Mesothelial cell of epicardium (in vitro differentiated cells): ENCODE measurements around the gene TRPM3. TPM values are rescaled to one million over a fixed set of nuclear protein-coding genes. Genes with fewer than 3 reads are reported as not detected.

ENCODE experiments used
- DNase-seq, 2 experiments: peaks; one replicate each; pipeline ENCODE4 v3.0.0; 2021; ENCODE audit warnings: low spot score in 2 of 2; ENCODE audit not compliant: unreplicated experiment in 2 of 2
- H3K27ac Mint-ChIP-seq: 2 replicates; pipeline ENCODE4 v1.8.0; 2021; ENCODE audit warnings: mixed read lengths
- H3K27me3 Mint-ChIP-seq: 2 replicates; pipeline ENCODE4 v1.8.0; 2021; ENCODE audit warnings: low read depth, mixed read lengths
- H3K36me3 Mint-ChIP-seq: 2 replicates; pipeline ENCODE4 v1.8.0; 2021; ENCODE audit warnings: mixed read lengths
- H3K4me1 Mint-ChIP-seq: 2 replicates; pipeline ENCODE4 v1.8.0; 2021; ENCODE audit warnings: mixed read lengths
- H3K4me3 Mint-ChIP-seq: 2 replicates; pipeline ENCODE4 v1.8.0; 2021; ENCODE audit warnings: mild to moderate bottlenecking, moderate library complexity, mixed read lengths
- H3K9me3 Mint-ChIP-seq: 2 replicates; pipeline ENCODE4 v1.8.0; 2021; ENCODE audit warnings: mixed read lengths
- CTCF ChIP-seq: fragments of 200-600 bp; sonication (generic); IDR thresholded peaks from one replicate; pipeline ENCODE4 v1.5.0; 2021; ENCODE audit warnings: antibody characterized with exemption; ENCODE audit not compliant: unreplicated experiment
- total RNA-seq: library from RNA; stranded (reverse); gene quantifications from 3 replicates; pipeline ENCODE4 v1.2.1, GENCODE V29; 2021

The TRPM3 gene
- total RNA-seq, 1 donor from 2014 or later, result 1.6 TPM

DNA sequence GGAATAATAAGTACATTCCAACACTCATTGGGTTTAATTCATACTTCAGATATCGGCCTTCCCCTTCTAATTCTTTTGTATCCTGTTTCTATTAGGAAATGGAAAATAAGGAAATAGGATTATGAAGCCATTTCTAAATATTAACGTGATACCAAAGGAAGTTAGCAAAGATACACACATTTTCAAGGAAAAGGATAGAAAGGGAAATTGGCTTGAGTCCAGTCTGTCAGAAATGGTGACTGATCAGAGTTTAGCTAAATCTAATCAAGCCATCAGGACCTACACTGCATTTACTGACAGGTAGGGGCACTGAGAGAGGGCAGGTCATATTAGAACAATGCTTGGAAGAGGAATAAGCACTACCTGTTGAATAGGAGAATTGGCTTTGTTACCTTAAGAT lies 3.1 kb downstream of the TRPM3 start:
- Mint-ChIP-seq H3K36me3 (no peaks in the 10 kb centered on the region), H3K27me3 (peaks cover 34% of the 10 kb centered on the region), H3K4me3 (no peak overlapping the region), H3K9me3 (no peaks in the 10 kb centered on the region), H3K27ac (no peak overlapping the region), H3K4me1 (peaks cover 20% of the 10 kb centered on the region)
- TF ChIP-seq CTCF, result no peak
- DNase-seq, result no peak

GRCh38 chr9:71115448-71115975 lies 5.9 kb downstream of the TRPM3 start:
- Mint-ChIP-seq H3K4me1 (peaks cover 3% of the 10 kb centered on the region), H3K27me3 (peaks cover 17% of the 10 kb centered on the region), H3K27ac (no peak overlapping the region), H3K36me3 (no peaks in the 10 kb centered on the region), H3K9me3 (no peaks in the 10 kb centered on the region), H3K4me3 (no peak overlapping the region)
- no peak for TF ChIP-seq CTCF
- no peak for DNase-seq

DNA sequence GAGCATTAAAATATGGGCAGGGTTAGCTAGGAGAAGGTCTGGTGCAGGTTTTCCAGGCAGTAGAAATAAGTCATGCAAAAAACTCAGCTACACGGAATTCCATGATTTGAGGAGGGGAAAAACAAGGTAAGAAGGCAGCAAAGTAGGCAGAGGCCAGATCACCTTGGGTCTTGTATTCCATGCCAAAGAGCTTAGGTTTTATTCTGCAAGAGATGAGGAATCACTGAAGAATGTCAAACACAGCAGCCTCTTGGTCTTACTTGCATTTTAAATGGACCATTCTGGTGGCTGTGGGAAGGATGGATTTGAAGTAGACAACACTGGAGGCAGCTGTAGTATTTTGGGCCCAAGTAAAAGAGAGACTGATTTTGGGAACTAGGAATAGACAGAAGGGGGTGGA lies 8.6 kb downstream of the TRPM3 start:
- no peak for DNase-seq
- Mint-ChIP-seq H3K27me3 (peaks cover 5% of the 10 kb centered on the region), H3K27ac (no peak overlapping the region), H3K9me3 (no peaks in the 10 kb centered on the region), H3K36me3 (no peaks in the 10 kb centered on the region), H3K4me3 (no peak overlapping the region), H3K4me1 (no peaks in the 10 kb centered on the region)
- TF ChIP-seq CTCF, result no peak

- H3K27ac Mint-ChIP-seq, result no peak overlapping the region
- no peak overlapping the region for H3K4me3 Mint-ChIP-seq
- no peak for DNase-seq
- no peak for TF ChIP-seq CTCF
- H3K36me3 Mint-ChIP-seq, result no peaks in the 10 kb centered on the region
- H3K4me1 Mint-ChIP-seq, result no peaks in the 10 kb centered on the region
- H3K9me3 Mint-ChIP-seq, result no peaks in the 10 kb centered on the region
- peaks cover 1% of the 10 kb centered on the region for H3K27me3 Mint-ChIP-seq
Measured at GRCh38 chr9:71108937-71109336, 12.5 kb downstream of the TRPM3 start.

DNA sequence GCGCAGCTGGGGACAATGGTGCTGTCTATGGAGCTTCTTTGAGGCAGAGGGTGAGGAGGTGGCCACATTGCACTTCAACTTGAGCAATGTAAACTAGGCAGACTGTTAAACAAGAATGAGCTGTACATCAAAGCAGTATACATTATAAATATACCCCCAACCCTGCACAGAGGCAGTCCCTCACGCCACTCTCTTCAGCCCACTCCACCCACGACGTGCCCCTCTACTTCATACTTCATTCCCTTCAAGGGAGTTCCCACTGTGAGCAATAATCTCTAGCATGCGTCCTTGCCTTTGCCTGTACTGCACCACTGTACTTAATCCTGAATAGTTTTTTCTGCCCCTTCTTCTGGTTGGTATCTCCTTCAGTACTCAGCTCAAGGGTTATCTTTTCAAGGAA lies 14.4 kb downstream of the TRPM3 start:
- no peaks in the 10 kb centered on the region for H3K4me1 Mint-ChIP-seq
- H3K27me3 Mint-ChIP-seq, result no peaks in the 10 kb centered on the region
- no peak for DNase-seq
- TF ChIP-seq CTCF, result no peak
- no peak overlapping the region for H3K27ac Mint-ChIP-seq
- H3K36me3 Mint-ChIP-seq, result no peaks in the 10 kb centered on the region
- H3K4me3 Mint-ChIP-seq, result no peak overlapping the region
- H3K9me3 Mint-ChIP-seq, result no peaks in the 10 kb centered on the region

GRCh38 chr9:71105192-71105591 lies 16.2 kb downstream of the TRPM3 start:
- Mint-ChIP-seq H3K9me3 (no peaks in the 10 kb centered on the region), H3K27ac (no peak overlapping the region), H3K4me1 (no peaks in the 10 kb centered on the region), H3K4me3 (no peak overlapping the region), H3K27me3 (no peaks in the 10 kb centered on the region), H3K36me3 (no peaks in the 10 kb centered on the region)
- TF ChIP-seq CTCF, result no peak
- no peak for DNase-seq
